WTC11 (cell line): ENCODE results near the gene MYH16. TPM values are rescaled to one million over a fixed set of nuclear protein-coding genes. Genes with fewer than 3 reads are reported as not detected.
A peak's percentile ranks its signal among the peaks of the same experiment; 100 is the strongest.
"Not testable (repeated sequence)": the region's sequence is repeated elsewhere in the genome, so short reads cannot be mapped to it uniquely, and the experiment has no call there.

Experiments used
- ATAC-seq: fragments of 200-7000 bp; cut with Tn5 transposase; 2 replicates; pipeline ENCODE4 v1.10.0; 2021; ENCODE audit warnings: mild to moderate bottlenecking, moderate library complexity
- Bru-seq: library from RNA; stranded (reverse); fragments of 400-500 nt; gene quantifications from one replicate; lab custom pipeline; 2021; lab: Mats Ljungman, UMichigan
- CTCF ChIA-PET: fragments of 300-600 bp; sonication (Branson Sonifier 250); formaldehyde crosslinking; loops from one replicate; lab custom pipeline; 2021; ENCODE audit warnings: antibody characterized with exemption; lab: Charles Lee
- POLR2A ChIA-PET: fragments of 350-600 bp; sonication (Branson Sonifier 250); formaldehyde crosslinking; loops from one replicate; lab custom pipeline; 2021; ENCODE audit warnings: antibody characterized with exemption; lab: Charles Lee
- DNase-seq: peaks from one replicate; pipeline ENCODE4 v3.0.0; 2021; ENCODE audit warnings: low spot score
- H3K27ac Mint-ChIP-seq: 2 replicates; pipeline ENCODE4 v1.8.0; 2021; ENCODE audit warnings: mixed read lengths
- H3K27me3 Mint-ChIP-seq: 2 replicates; pipeline ENCODE4 v1.8.0; 2021; ENCODE audit warnings: low read depth, mild to moderate bottlenecking, moderate library complexity, mixed read lengths
- H3K36me3 Mint-ChIP-seq: 2 replicates; pipeline ENCODE4 v1.8.0; 2021; ENCODE audit warnings: mixed read lengths
- H3K4me1 Mint-ChIP-seq: 2 replicates; pipeline ENCODE4 v1.8.0; 2022; ENCODE audit warnings: mixed read lengths
- H3K4me3 Mint-ChIP-seq: 2 replicates; pipeline ENCODE4 v1.8.0; 2021; ENCODE audit warnings: mild to moderate bottlenecking, moderate library complexity, mixed read lengths
- H3K9me3 Mint-ChIP-seq: 2 replicates; pipeline ENCODE4 v1.8.0; 2021; ENCODE audit warnings: mixed read lengths
- ATF2 ChIP-seq: sonication (generic); formaldehyde crosslinking; IDR thresholded peaks from 2 replicates; pipeline ENCODE4 v1.8.1; 2022; ENCODE audit warnings: low read depth, missing genetic modification reagents, borderline replicate concordance
- CREM ChIP-seq: sonication (generic); formaldehyde crosslinking; IDR thresholded peaks from 2 replicates; pipeline ENCODE4 v1.8.1; 2022; ENCODE audit warnings: mild to moderate bottlenecking, missing genetic modification reagents, moderate library complexity
- ELF4 ChIP-seq: sonication (generic); formaldehyde crosslinking; IDR thresholded peaks from 2 replicates; pipeline ENCODE4 v1.8.1; 2022; ENCODE audit warnings: low read depth, mild to moderate bottlenecking, moderate library complexity, missing genetic modification reagents
- FOXP1 ChIP-seq: sonication (generic); formaldehyde crosslinking; IDR thresholded peaks from 2 replicates; pipeline ENCODE4 v1.8.0; 2022; ENCODE audit warnings: missing genetic modification reagents, mild to moderate bottlenecking, moderate library complexity, borderline replicate concordance
- GTF2I ChIP-seq: fragments of 250-450 bp; sonication (Bioruptor Pico); conservative IDR thresholded peaks from 2 replicates; pipeline ENCODE4 v1.4.0; 2021; ENCODE audit warnings: mild to moderate bottlenecking
- HMGXB4 ChIP-seq: sonication (generic); formaldehyde crosslinking; IDR thresholded peaks from 2 replicates; pipeline ENCODE4 v1.8.1; 2023; ENCODE audit warnings: mild to moderate bottlenecking, moderate library complexity, missing genetic modification reagents
- KAT7 ChIP-seq: sonication (generic); formaldehyde crosslinking; IDR thresholded peaks from 2 replicates; pipeline ENCODE4 v1.8.1; 2023; ENCODE audit warnings: missing genetic modification reagents, mild to moderate bottlenecking, borderline replicate concordance
- MAX ChIP-seq: sonication (generic); formaldehyde crosslinking; IDR thresholded peaks from 2 replicates; pipeline ENCODE4 v1.8.0; 2022; ENCODE audit warnings: mild to moderate bottlenecking, missing genetic modification reagents
- MLX ChIP-seq: sonication (generic); formaldehyde crosslinking; IDR thresholded peaks from 2 replicates; pipeline ENCODE4 v1.8.1; 2023; ENCODE audit warnings: mild to moderate bottlenecking, missing genetic modification reagents, moderate library complexity
- NFATC4 ChIP-seq: fragments of 250-450 bp; sonication (Bioruptor Pico); IDR thresholded peaks from 2 replicates; pipeline ENCODE4 v1.9.0; 2021; ENCODE audit warnings: mild to moderate bottlenecking
- NR3C1 ChIP-seq: sonication (generic); formaldehyde crosslinking; conservative IDR thresholded peaks from 2 replicates; pipeline ENCODE4 v1.8.1; 2023; ENCODE audit warnings: low read depth, mild to moderate bottlenecking, missing genetic modification reagents
- PRDM15 ChIP-seq: sonication (generic); formaldehyde crosslinking; IDR thresholded peaks from 2 replicates; pipeline ENCODE4 v1.8.0; 2022; ENCODE audit warnings: missing genetic modification reagents
- SP1 ChIP-seq: sonication (generic); formaldehyde crosslinking; conservative IDR thresholded peaks from 2 replicates; pipeline ENCODE4 v1.8.1; 2022; ENCODE audit warnings: missing genetic modification reagents
- ZNF121 ChIP-seq: sonication (generic); formaldehyde crosslinking; IDR thresholded peaks from 2 replicates; pipeline ENCODE4 v1.8.0; 2023; ENCODE audit warnings: missing genetic modification reagents
- ZNF396 ChIP-seq: fragments of 250-450 bp; sonication (Bioruptor Pico); IDR thresholded peaks from 2 replicates; pipeline ENCODE4 v1.8.0; 2021; ENCODE audit warnings: mild to moderate bottlenecking, moderate library complexity, borderline replicate concordance
- ZNF512 ChIP-seq: sonication (generic); formaldehyde crosslinking; IDR thresholded peaks from 2 replicates; pipeline ENCODE4 v1.8.1; 2022; ENCODE audit warnings: missing genetic modification reagents, borderline replicate concordance
- long read RNA-seq, 3 experiments: library from RNA in 1 of 3; library from capped mRNA in 1 of 3; library from polyadenylated mRNA in 1 of 3; unstranded in 2 of 3; stranded (forward) in 1 of 3; transcript quantifications; one replicate each; pipeline ENCODE4 v2.0.0, GENCODE V29; 2021
- total RNA-seq: library from RNA; stranded (reverse); gene quantifications from 3 replicates; pipeline ENCODE4 v1.2.3, GENCODE V29; 2021

The MYH16 gene
- total RNA-seq, result not detected in 3 replicates
- percentile 1 among the genes with signal in this experiment for Bru-seq, nascent RNA
- long read RNA-seq, experiment 1, result 0 reads
- long read RNA-seq, experiment 2, result 0 reads
- long read RNA-seq, experiment 3, result 0 reads

- DNase-seq, result no peak
- Mint-ChIP-seq H3K36me3 (no peaks in the 10 kb centered on the region), H3K4me1 (no peaks in the 10 kb centered on the region), H3K27me3 (no peaks in the 10 kb centered on the region), H3K9me3 (no peaks in the 10 kb centered on the region), H3K27ac (0 out of 2 replicates have a peak within 1 kb of the TSS, but pooled peaks have one; percentile 36), H3K4me3 (no peak within 1 kb of the TSS)
- ChIA-PET POLR2A (interaction anchor here (0.5 to 0.6 kb wide), 2 partner anchors 88 to 804 kb away, joined by 3 to 5 read pairs; no protein-coding TSS in a partner anchor), CTCF (interaction anchor here (1.3 kb wide), 1 partner anchor 24 kb away, joined by 3 read pairs; no protein-coding TSS in a partner anchor)
- no peak for ATAC-seq
- TF ChIP-seq FOXP1 (CRISPR knock-in tag) (no peak), GTF2I (CRISPR knock-in tag) (no peak), ZNF121 (CRISPR knock-in tag) (no peak), CREM (CRISPR knock-in tag) (no peak), KAT7 (no peak)
These were observed at the start of gene MYH16 for GRCh38 chr7:99272476-99273045. TSS of gene MYH16 (plus strand) at chr7:99272839.

- H3K4me3 Mint-ChIP-seq, H3K4me1 Mint-ChIP-seq, CTCF ChIA-PET, H3K36me3 Mint-ChIP-seq, H3K27me3 Mint-ChIP-seq, H3K9me3 Mint-ChIP-seq, H3K27ac Mint-ChIP-seq, ATAC-seq, DNase-seq, POLR2A ChIA-PET: not testable (repeated sequence)
These were observed 48.3 kb upstream of the MYH16 start for GRCh38 chr7:99224263-99224898.

GRCh38 chr7:99224899-99225265 is 47.8 kb upstream of the MYH16 start:
- Mint-ChIP-seq H3K4me1 (no peaks in the 10 kb centered on the region), H3K27ac (no peak overlapping the region), H3K36me3 (no peaks in the 10 kb centered on the region), H3K4me3 (no peak overlapping the region), H3K9me3 (no peaks in the 10 kb centered on the region), H3K27me3 (no peaks in the 10 kb centered on the region)
- DNase-seq, result no peak
- ChIA-PET POLR2A (no interaction called here), CTCF (interaction anchor here (0.8 kb wide), 1 partner anchor 13 kb away, joined by 3 read pairs; no protein-coding TSS in a partner anchor)
- ATAC-seq, result no peak
- TF ChIP-seq HMGXB4 (CRISPR knock-in tag) (no peak), ZNF512 (0 out of 2 replicates have a peak, but pooled peaks have one; percentile 54)

GRCh38 chr7:99229234-99229633 is 43.4 kb upstream of the MYH16 start:
- no peak overlapping the region for H3K27ac Mint-ChIP-seq
- DNase-seq, result no peak
- H3K27me3 Mint-ChIP-seq, result no peaks in the 10 kb centered on the region
- H3K4me3 Mint-ChIP-seq, result no peak overlapping the region
- no peaks in the 10 kb centered on the region for H3K36me3 Mint-ChIP-seq
- POLR2A ChIA-PET, result no interaction called here
- H3K4me1 Mint-ChIP-seq, result no peaks in the 10 kb centered on the region
- ATAC-seq, result no peak
- CTCF ChIA-PET, result no interaction called here
- no peaks in the 10 kb centered on the region for H3K9me3 Mint-ChIP-seq
- TF ChIP-seq NFATC4 (CRISPR knock-in tag) (no peak), ATF2 (CRISPR knock-in tag) (no peak), ELF4 (CRISPR knock-in tag) (no peak), NR3C1 (CRISPR knock-in tag) (no peak), PRDM15 (CRISPR knock-in tag) (no peak), ZNF396 (CRISPR knock-in tag) (no peak), SP1 (no peak), MLX (CRISPR knock-in tag) (no peak), MAX (CRISPR knock-in tag) (no peak), KAT7 (no peak)
